GM18907 (cell line): ENCODE measurements around the gene IL2RA.

Experiments
- ATAC-seq: cut with Tn5 transposase; IDR thresholded peaks from one replicate; pipeline ENCODE4 v1.9.1; 2021; ENCODE audit warnings: mild to moderate bottlenecking, moderate library complexity; ENCODE audit not compliant: unreplicated experiment

The IL2RA gene

GRCh38 chr10:6061056-6061455, 1.1 kb downstream of the IL2RA start:
- ATAC-seq, result no peak

- ATAC-seq, result no peak
Measured at GRCh38 chr10:6059506-6059905, 2.7 kb downstream of the IL2RA start.

GRCh38 chr10:6058682-6059475, 3.3 kb downstream of the IL2RA start:
- peak; percentile 42 for ATAC-seq

- ATAC-seq, result no peak
Measured at GRCh38 chr10:6056411-6057135, 5.6 kb downstream of the IL2RA start.

GRCh38 chr10:6055929-6056328, 6.2 kb downstream of the IL2RA start:
- no peak for ATAC-seq

- no peak for ATAC-seq
Measured at GRCh38 chr10:6054884-6055283, 7.3 kb downstream of the IL2RA start.

GRCh38 chr10:6053816-6054631, 8.1 kb downstream of the IL2RA start:
- ATAC-seq, result no peak

- ATAC-seq, result no peak
Measured at GRCh38 chr10:6053303-6053702, 8.9 kb downstream of the IL2RA start.

GRCh38 chr10:6052247-6053221, 9.6 kb downstream of the IL2RA start:
- peak; percentile 34 for ATAC-seq

- peak; percentile 72 for ATAC-seq
Measured at GRCh38 chr10:6050801-6051445, 11.2 kb downstream of the IL2RA start.

- ATAC-seq, result no peak
Measured at GRCh38 chr10:6049031-6049400, 13.2 kb downstream of the IL2RA start.

GRCh38 chr10:6048281-6049030, 13.7 kb downstream of the IL2RA start:
- ATAC-seq, result no peak

- no peak for ATAC-seq
Measured at GRCh38 chr10:6047847-6048246, 14.3 kb downstream of the IL2RA start.

GRCh38 chr10:6046773-6047611, 15.2 kb downstream of the IL2RA start:
- no peak for ATAC-seq

- no peak for ATAC-seq
Measured at GRCh38 chr10:6045878-6046772, 16.0 kb downstream of the IL2RA start.

GRCh38 chr10:6045314-6045848, 16.8 kb downstream of the IL2RA start:
- ATAC-seq, result peak; percentile 29

GRCh38 chr10:6044751-6045313, 17.3 kb downstream of the IL2RA start:
- ATAC-seq, result peak; percentile 53
